Neuron (in vitro differentiated cells): ENCODE data around the gene PLEKHA5.

Experiments
- H2AFZ ChIP-seq: one replicate; pipeline ENCODE4 v1.6.1; 2013; ENCODE audit warnings: low read depth, mild to moderate bottlenecking, inconsistent platforms, low read length, moderate library complexity
- H3K27me3 ChIP-seq: one replicate; pipeline ENCODE4 v1.6.1; 2013; ENCODE audit warnings: low read length; ENCODE audit not compliant: insufficient read depth
- H3K36me3 ChIP-seq: one replicate; pipeline ENCODE4 v1.6.1; 2013; ENCODE audit warnings: low read length; ENCODE audit not compliant: insufficient read depth
- H3K4me1 ChIP-seq: one replicate; pipeline ENCODE4 v1.6.1; 2013; ENCODE audit warnings: low read length; ENCODE audit not compliant: insufficient read depth
- H3K4me3 ChIP-seq: 2 replicates; pipeline ENCODE4 v1.5.1; 2013; ENCODE audit warnings: mild to moderate bottlenecking, low read length, moderate library complexity
- H3K9me3 ChIP-seq: one replicate; pipeline ENCODE4 v1.6.1; 2013; ENCODE audit warnings: low read length

PLEKHA5 gene

GRCh38 chr12:19138956-19139355, 9.4 kb downstream of the PLEKHA5 start:
- no peaks in the 10 kb centered on the region for H3K27me3 ChIP-seq
- H3K4me1 ChIP-seq = peaks cover 27% of the 10 kb centered on the region
- H3K4me3 ChIP-seq = no peak overlapping the region
- no peak overlapping the region for H2AFZ ChIP-seq
- peaks cover 2% of the 10 kb centered on the region for H3K9me3 ChIP-seq
- peaks cover 38% of the 10 kb centered on the region for H3K36me3 ChIP-seq

GRCh38 chr12:19139615-19140194, 10.2 kb downstream of the PLEKHA5 start:
- Histone ChIP-seq H3K4me1 (peaks cover 23% of the 10 kb centered on the region), H3K27me3 (no peaks in the 10 kb centered on the region), H3K36me3 (peaks cover 44% of the 10 kb centered on the region), H3K9me3 (peaks cover 2% of the 10 kb centered on the region), H3K4me3 (no peak overlapping the region), H2AFZ (no peak overlapping the region)

- Histone ChIP-seq H3K36me3 (peaks cover 41% of the 10 kb centered on the region), H2AFZ (no peak overlapping the region), H3K4me1 (peaks cover 18% of the 10 kb centered on the region), H3K4me3 (no peak overlapping the region), H3K9me3 (no peaks in the 10 kb centered on the region), H3K27me3 (no peaks in the 10 kb centered on the region)
Measured at GRCh38 chr12:19140381-19141236, 11.1 kb downstream of the PLEKHA5 start.

- Histone ChIP-seq H3K36me3 (peaks cover 33% of the 10 kb centered on the region), H3K4me3 (no peak overlapping the region), H3K9me3 (peaks cover 2% of the 10 kb centered on the region), H3K4me1 (peaks cover 18% of the 10 kb centered on the region), H3K27me3 (no peaks in the 10 kb centered on the region), H2AFZ (no peak overlapping the region)
Measured at GRCh38 chr12:19142499-19142898, 13.0 kb downstream of the PLEKHA5 start.

- peaks cover 39% of the 10 kb centered on the region for H3K36me3 ChIP-seq
- H3K9me3 ChIP-seq = peaks cover 4% of the 10 kb centered on the region
- no peaks in the 10 kb centered on the region for H3K27me3 ChIP-seq
- no peak overlapping the region for H3K4me3 ChIP-seq
- H3K4me1 ChIP-seq = peaks cover 9% of the 10 kb centered on the region
- H2AFZ ChIP-seq = no peak overlapping the region
Measured at GRCh38 chr12:19144287-19144686, 14.8 kb downstream of the PLEKHA5 start.

GRCh38 chr12:19144985-19145384, 15.5 kb downstream of the PLEKHA5 start:
- Histone ChIP-seq H3K36me3 (peaks cover 45% of the 10 kb centered on the region), H2AFZ (no peak overlapping the region), H3K9me3 (peaks cover 7% of the 10 kb centered on the region), H3K4me3 (no peak overlapping the region), H3K4me1 (peaks cover 3% of the 10 kb centered on the region), H3K27me3 (no peaks in the 10 kb centered on the region)

GRCh38 chr12:19148860-19149259, 19.3 kb downstream of the PLEKHA5 start:
- Histone ChIP-seq H3K27me3 (no peaks in the 10 kb centered on the region), H3K36me3 (peaks cover 28% of the 10 kb centered on the region), H3K9me3 (peaks cover 12% of the 10 kb centered on the region), H3K4me3 (no peak overlapping the region), H3K4me1 (no peaks in the 10 kb centered on the region), H2AFZ (no peak overlapping the region)

GRCh38 chr12:19150273-19150900, 20.9 kb downstream of the PLEKHA5 start:
- peaks cover 15% of the 10 kb centered on the region for H3K36me3 ChIP-seq
- H3K27me3 ChIP-seq = no peaks in the 10 kb centered on the region
- H3K9me3 ChIP-seq = peaks cover 12% of the 10 kb centered on the region
- H2AFZ ChIP-seq = no peak overlapping the region
- no peak overlapping the region for H3K4me3 ChIP-seq
- no peaks in the 10 kb centered on the region for H3K4me1 ChIP-seq

- Histone ChIP-seq H2AFZ (no peak overlapping the region), H3K4me1 (no peaks in the 10 kb centered on the region), H3K27me3 (no peaks in the 10 kb centered on the region), H3K9me3 (peaks cover 12% of the 10 kb centered on the region), H3K36me3 (peaks cover 15% of the 10 kb centered on the region), H3K4me3 (no peak overlapping the region)
Measured at GRCh38 chr12:19151298-19151697, 21.8 kb downstream of the PLEKHA5 start.

GRCh38 chr12:19153396-19153795, 23.9 kb downstream of the PLEKHA5 start:
- H3K9me3 ChIP-seq = peaks cover 8% of the 10 kb centered on the region
- H3K36me3 ChIP-seq = peaks cover 18% of the 10 kb centered on the region
- H3K4me1 ChIP-seq = no peaks in the 10 kb centered on the region
- H3K4me3 ChIP-seq = no peak overlapping the region
- H3K27me3 ChIP-seq = no peaks in the 10 kb centered on the region
- no peak overlapping the region for H2AFZ ChIP-seq

GRCh38 chr12:19154686-19155085, 25.2 kb downstream of the PLEKHA5 start:
- peaks cover 8% of the 10 kb centered on the region for H3K36me3 ChIP-seq
- peaks cover 6% of the 10 kb centered on the region for H3K9me3 ChIP-seq
- no peak overlapping the region for H3K4me3 ChIP-seq
- no peaks in the 10 kb centered on the region for H3K4me1 ChIP-seq
- H3K27me3 ChIP-seq = no peaks in the 10 kb centered on the region
- H2AFZ ChIP-seq = no peak overlapping the region

- no peak overlapping the region for H2AFZ ChIP-seq
- no peaks in the 10 kb centered on the region for H3K27me3 ChIP-seq
- no peak overlapping the region for H3K4me3 ChIP-seq
- peaks cover 3% of the 10 kb centered on the region for H3K36me3 ChIP-seq
- H3K4me1 ChIP-seq = no peaks in the 10 kb centered on the region
- peaks cover 4% of the 10 kb centered on the region for H3K9me3 ChIP-seq
Measured at GRCh38 chr12:19155981-19156734, 26.6 kb downstream of the PLEKHA5 start.

- no peak overlapping the region for H3K4me3 ChIP-seq
- H3K27me3 ChIP-seq = no peaks in the 10 kb centered on the region
Measured at GRCh38 chr12:19158923-19159322, 29.4 kb downstream of the PLEKHA5 start.

More at GRCh38 chr12:19158923-19159322, 29.4 kb downstream of the PLEKHA5 start:
- no peaks in the 10 kb centered on the region for H3K9me3 ChIP-seq
- H3K4me1 ChIP-seq = no peaks in the 10 kb centered on the region
- peaks cover 3% of the 10 kb centered on the region for H3K36me3 ChIP-seq
- H2AFZ ChIP-seq = no peak overlapping the region
